NCI-H82 treated with DMSO at 0.1 percent for 48 hours (cell line): ENCODE measurements around the gene DNAH2.

Experiments
- DNase-seq: peaks from one replicate; lab custom pipeline; 2025; ENCODE audit not compliant: unreplicated experiment; lab: John Stamatoyannopoulos, UW

DNAH2 gene

DNA sequence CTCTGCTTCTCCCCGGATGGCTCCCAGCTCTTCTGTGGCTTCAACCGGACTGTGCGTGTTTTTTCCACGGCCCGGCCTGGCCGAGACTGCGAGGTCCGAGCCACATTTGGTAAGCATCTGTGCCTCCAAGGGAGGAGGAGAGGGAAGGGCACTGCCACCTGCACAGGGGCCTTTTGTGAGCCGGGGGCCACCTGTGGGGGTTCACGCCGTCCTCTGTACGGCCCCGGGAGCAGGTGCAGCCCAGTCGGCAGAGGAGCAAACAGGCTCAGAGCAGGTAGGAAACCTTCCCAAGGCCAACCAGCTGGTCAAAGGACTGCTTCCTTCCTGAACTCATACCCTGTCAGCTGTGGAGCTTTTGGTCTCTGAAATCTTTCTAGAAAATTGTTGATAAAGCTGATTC, 15.9 kb upstream of the DNAH2 start:
- DNase-seq = no peak

- no peak for DNase-seq
Observed at GRCh38 chr17:7702776-7703175, 14.8 kb upstream of the DNAH2 start.

GRCh38 chr17:7703584-7704479, 13.7 kb upstream of the DNAH2 start:
- DNase-seq = peak; percentile 81

DNA sequence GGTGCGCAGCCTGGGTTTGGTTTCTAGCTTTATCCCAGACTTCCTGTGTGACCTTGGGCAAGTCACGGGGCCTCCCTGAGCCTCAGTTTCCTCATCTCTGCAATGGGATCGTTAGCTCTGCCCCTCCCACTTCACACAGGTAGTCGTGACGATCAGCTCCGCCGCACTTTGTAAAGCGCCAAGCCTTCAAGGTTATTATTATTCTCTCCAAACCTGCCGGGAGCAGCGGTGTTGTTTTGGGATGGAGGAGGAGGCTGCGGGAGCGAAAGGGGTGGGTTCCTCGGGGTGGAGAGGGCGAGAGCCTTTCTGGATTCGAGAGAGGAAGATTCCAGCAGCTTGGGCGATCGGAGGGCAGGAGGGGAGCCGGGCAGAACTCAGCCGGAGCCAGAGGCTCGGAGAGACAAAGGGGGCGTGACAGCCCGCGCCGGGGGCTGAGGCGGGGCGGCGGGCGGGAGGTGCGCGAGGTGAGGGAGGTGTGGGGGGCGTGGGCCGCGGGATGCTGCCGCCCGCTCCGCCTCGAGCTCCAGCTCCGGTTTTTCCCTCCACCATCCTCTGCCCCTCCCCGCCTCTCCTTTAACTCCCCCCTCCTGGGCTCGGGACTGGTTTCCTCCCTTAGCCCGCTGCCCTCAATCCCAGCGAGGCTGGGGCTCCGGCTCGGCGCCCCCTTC, 12.8 kb upstream of the DNAH2 start, which contains the start of gene EFNB3:
TSS of gene EFNB3 (plus strand) at position 602 of the 668 bp plus-strand sequence. CDS start 397 bp downstream, outside the sequence.
- DNase-seq = peak; percentile 66

GRCh38 chr17:7705269-7706255, 12.0 kb upstream of the DNAH2 start:
- DNase-seq = no peak

GRCh38 chr17:7706631-7707354, 10.8 kb upstream of the DNAH2 start:
- no peak for DNase-seq

- DNase-seq = no peak
Observed at GRCh38 chr17:7707446-7707845, 10.1 kb upstream of the DNAH2 start.

GRCh38 chr17:7707858-7708750, 9.4 kb upstream of the DNAH2 start:
- DNase-seq = no peak

- no peak for DNase-seq
Observed at GRCh38 chr17:7709031-7709430, 8.5 kb upstream of the DNAH2 start.

DNA sequence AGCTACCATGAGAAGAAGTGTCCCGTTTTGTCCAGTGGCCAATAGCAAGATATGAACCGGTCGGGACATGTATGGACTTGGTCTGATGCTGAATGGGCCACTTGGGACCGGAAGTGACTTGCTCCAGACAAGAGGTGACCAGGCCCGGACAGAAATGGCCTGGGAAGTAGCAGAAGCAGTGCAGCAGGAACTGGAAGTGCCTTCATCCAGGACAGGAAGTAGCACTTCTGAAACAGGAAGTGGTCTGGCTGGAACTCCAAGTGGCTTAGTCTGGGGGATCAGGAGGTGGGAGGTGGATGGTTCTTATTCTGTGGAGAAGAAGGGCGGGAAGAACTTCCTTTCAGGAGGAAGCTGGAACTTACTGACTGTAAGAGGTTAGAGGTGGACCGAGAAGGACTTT, 7.2 kb upstream of the DNAH2 start:
- DNase-seq = no peak

DNA sequence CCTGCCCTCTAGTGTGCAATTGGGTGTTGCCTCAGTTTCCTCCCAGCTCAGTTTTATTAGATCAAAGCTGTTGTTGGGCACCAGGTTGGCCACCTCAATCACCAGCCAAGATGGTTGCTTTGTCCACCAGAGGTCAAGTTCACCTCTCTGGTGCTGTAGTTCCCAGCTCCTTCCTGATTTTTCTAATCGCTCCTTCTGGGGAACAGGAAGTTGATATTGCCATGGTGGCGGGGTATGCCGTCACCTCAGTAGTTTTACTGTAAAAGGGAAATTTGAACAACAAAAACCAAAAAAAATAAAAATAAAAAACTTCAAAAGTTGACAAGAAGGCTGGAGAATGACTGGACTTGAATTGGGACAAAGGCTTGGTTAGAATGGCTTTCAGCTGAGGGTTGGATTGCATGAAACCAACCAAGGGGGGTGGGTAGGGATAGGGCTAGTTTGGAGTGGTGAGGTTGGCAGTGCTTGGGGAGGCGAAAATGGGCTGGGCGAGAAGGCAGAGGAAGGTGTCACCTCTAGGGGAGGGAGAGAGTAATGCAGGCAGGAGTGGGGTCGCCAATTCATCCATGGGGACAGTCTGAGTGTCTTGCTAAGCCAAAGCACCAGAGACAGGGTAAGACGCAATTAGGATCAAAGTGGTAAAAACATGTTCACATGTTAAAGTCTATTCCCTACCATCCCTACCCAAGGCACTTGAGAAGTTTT, 6.3 kb upstream of the DNAH2 start:
- DNase-seq = no peak

- DNase-seq = no peak
Observed at GRCh38 chr17:7712111-7712771, 5.3 kb upstream of the DNAH2 start.

- no peak for DNase-seq
Observed at GRCh38 chr17:7713782-7714181, 3.8 kb upstream of the DNAH2 start.

DNA sequence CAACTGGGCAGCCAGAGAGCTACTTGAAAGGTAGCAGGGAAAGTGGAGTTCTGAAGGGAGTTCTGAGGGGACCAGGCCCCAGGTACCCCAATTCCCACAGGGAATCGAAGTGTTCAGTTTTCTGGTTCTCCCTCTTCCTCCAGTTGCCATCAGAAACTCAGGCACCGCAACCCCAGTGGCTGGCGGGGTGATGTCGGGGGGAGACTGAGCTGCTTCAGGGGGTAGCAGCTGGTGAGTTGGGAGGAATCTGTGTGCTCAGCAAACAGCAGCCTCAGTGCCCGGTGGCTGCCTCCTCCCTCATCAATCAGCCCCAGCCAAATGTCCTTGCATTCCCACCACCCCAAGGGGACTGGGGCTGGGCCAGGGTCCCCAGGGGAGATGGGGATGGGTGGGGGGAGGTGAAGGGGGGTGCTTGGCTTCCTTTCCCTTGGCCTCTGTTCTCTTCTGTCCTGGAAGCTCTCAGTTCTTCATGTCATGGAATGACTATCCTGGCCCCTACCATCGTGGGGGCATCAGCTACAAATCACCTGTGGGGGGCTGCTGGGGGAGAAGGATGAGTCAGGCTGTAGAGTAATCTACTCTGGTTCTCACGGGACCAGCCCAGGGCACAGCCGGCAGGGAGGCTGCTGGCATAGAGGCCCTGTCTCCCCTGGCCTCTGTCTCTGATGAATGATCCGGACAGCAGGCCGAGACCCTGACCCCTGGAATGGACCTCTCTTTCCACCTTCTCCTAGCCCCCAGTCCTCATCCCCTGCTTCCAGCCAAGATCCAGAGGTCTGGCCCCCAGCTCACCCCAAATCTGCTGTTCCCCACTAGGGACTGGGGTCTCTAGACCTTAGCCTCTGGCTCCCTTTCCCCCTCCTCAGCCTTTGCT, 2.6 kb upstream of the DNAH2 start:
- DNase-seq = no peak

DNA sequence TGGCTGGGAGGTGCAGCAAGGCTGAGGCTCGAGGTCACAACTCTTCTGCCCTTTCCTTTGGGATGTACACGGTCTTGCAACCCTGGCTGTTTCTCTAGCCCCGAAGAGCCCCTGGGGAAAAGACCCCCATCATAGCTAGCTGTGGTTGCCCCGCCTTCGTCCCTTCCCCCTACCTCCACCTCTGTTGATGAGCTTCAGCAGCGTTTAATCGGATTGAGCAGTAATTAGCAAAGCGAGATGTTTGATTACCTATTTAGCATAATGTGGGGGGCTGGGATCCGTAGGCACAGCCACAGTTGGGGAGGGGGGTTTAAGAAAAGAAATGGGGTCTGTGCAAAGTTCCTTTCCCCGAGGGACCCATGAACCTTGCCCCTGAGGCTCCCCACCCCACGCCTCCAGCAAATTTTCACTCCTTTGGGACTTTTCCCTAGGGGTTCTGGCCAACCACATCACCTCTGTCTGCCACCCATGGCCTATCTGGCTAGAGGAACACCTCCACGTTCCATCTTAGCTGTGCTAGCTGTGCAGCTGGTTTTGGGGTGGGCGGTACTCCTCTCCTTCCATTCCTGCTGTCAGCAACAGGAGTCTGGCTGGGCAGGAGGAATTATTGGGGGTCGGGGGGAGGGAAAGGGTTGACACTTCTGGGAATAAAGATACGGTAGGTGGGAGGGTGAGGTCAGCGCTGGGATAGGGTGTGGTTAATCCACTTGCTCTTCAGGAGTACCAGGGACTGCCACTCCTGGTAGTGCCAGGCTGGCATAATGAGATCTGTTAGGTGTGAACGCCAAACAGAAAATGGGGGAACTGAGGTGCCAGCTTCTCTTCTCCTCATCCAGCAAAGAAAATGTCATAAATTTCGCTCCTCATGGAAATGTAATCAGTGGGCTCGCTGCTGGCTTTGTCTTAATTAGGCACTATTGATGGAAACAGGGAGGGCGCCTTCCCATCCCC, 1.3 kb upstream of the DNAH2 start:
- peak; percentile 81 for DNase-seq

DNA sequence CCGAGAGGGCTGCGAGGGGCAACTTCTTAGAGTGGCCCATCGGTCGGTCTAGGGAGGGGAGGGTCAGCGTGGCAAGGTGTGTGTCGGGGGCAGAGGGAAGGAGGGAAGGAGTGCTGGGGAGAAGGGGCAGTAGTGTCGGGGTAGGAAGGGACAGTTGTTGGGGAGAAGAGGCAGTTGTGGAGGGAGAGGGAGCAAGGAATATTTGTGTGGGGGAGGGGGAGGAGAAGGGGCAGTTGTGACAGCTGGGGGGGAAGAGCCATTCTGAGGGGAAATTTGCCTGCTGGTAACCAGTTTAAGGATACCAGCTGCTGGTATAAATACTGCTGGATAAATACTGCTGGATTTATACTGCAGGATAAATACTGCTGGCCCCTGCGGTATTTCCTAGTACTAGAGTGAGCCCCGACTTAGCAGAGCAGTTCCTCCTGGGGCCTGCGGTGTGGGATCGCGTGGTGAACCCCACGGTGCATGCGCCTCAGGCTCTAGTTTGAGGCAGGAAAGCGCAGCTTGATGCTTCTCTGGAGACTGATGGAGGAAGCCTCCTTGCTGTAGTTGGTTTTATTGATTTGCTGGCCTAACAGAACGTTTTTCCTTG, 309 bp downstream of the DNAH2 start:
- peak; percentile 83 for DNase-seq
